CD4-positive, alpha-beta T cell (primary cell): Measurements from ENCODE around the gene ASTN1. TPM values are rescaled to one million over a fixed set of nuclear protein-coding genes. Genes with fewer than 3 reads are reported as not detected.

ENCODE experiments used
- ATAC-seq: fragments of 200-7000 bp; cut with Tn5 transposase; one replicate; pipeline ENCODE4 v1.10.0; 2022; ENCODE audit warnings: mild to moderate bottlenecking; ENCODE audit not compliant: poor library complexity
- CTCF ChIA-PET: fragments of 350-600 bp; sonication (Branson Sonifier 250); formaldehyde crosslinking; loops from one replicate; lab custom pipeline; 2021; ENCODE audit warnings: antibody characterized with exemption, inconsistent platforms; lab: Charles Lee
- POLR2A ChIA-PET: fragments of 350-600 bp; sonication (Branson Sonifier 250); formaldehyde crosslinking; loops from one replicate; lab custom pipeline; 2021; ENCODE audit warnings: antibody characterized with exemption, inconsistent platforms; lab: Charles Lee
- DNase-seq, 14 experiments: peaks; one replicate each; pipeline ENCODE4 v3.0.0-alpha.2; 2013 to 2020; ENCODE audit warnings: mixed read lengths in 2 of 14
- H3K27ac ChIP-seq, 2 donors: one replicate each; pipeline versions ENCODE4 v1.5.1 to v1.7.0; 2013; ENCODE audit warnings: low read length in 2 of 2, low read depth in 1 of 2, mild to moderate bottlenecking in 1 of 2
- H3K27me3 ChIP-seq, 2 experiments: 1 replicate in 1 of 2; 2 replicates in 1 of 2; pipeline versions ENCODE4 v1.6.1 to v1.7.0; 2013; ENCODE audit warnings: low read length in 2 of 2, control low read depth in 1 of 2, mild to moderate bottlenecking in 1 of 2, moderate library complexity in 1 of 2; ENCODE audit not compliant: insufficient read depth in 2 of 2, control insufficient read depth in 1 of 2
- H3K36me3 ChIP-seq: one replicate; pipeline ENCODE4 v1.6.1; 2013; ENCODE audit warnings: low read length, control low read depth; ENCODE audit not compliant: insufficient read depth
- H3K4me1 ChIP-seq: one replicate; pipeline ENCODE4 v1.6.1; 2013; ENCODE audit warnings: low read length, control low read depth; ENCODE audit not compliant: insufficient read depth
- H3K4me3 ChIP-seq: one replicate; pipeline ENCODE4 v1.5.1; 2013; ENCODE audit warnings: mild to moderate bottlenecking, low read length, moderate library complexity
- H3K9me3 ChIP-seq, 2 experiments: 1 replicate in 1 of 2; 2 replicates in 1 of 2; pipeline versions ENCODE4 v1.6.1 to v1.7.0; 2013; ENCODE audit warnings: low read length in 2 of 2, mild to moderate bottlenecking in 2 of 2, control low read depth in 1 of 2, moderate library complexity in 1 of 2; ENCODE audit not compliant: control insufficient read depth in 1 of 2, insufficient read depth in 1 of 2
- H3K27ac Mint-ChIP-seq: one replicate; pipeline ENCODE4 v1.8.0; 2020; ENCODE audit warnings: mixed read lengths
- H3K27me3 Mint-ChIP-seq: one replicate; pipeline ENCODE4 v1.8.0; 2021; ENCODE audit warnings: mixed read lengths
- H3K36me3 Mint-ChIP-seq: one replicate; pipeline ENCODE4 v1.8.0; 2021; ENCODE audit warnings: low read depth, mixed read lengths
- H3K4me1 Mint-ChIP-seq: one replicate; pipeline ENCODE4 v1.8.0; 2021; ENCODE audit warnings: low read depth, mixed read lengths
- H3K4me3 Mint-ChIP-seq: one replicate; pipeline ENCODE4 v1.8.0; 2020; ENCODE audit warnings: mild to moderate bottlenecking, mixed read lengths
- H3K9me3 Mint-ChIP-seq: one replicate; pipeline ENCODE4 v1.8.0; 2020; ENCODE audit warnings: mixed read lengths
- CTCF ChIP-seq: fragments of 200-600 bp; IDR thresholded peaks from one replicate; pipeline ENCODE4 v1.8.0; 2022; ENCODE audit warnings: antibody characterized with exemption, mild to moderate bottlenecking
- intact Hi-C, 2 experiments: fragments of 100-400 bp; cut with DNase I in 1 of 2; cut with micrococcal nuclease in 1 of 2; formaldehyde crosslinking; loops; one replicate each; pipeline versions ENCODE4 v1.15.1 to v1.9.0; 2023 to 2025; cut with DNase I, micrococcal nuclease
- total RNA-seq, 174 experiments: library from RNA in 2 of 174; stranded (reverse) in 2 of 174; gene quantifications; one replicate each; pipeline ENCODE4 v1.2.3 and lab custom pipeline; 2021 to 2026

The ASTN1 gene
- total RNA-seq, 2 experiments from 2014 or later, result not detected

- no peaks in the 10 kb centered on the region for H3K27me3 Mint-ChIP-seq
- intact Hi-C loops, result no loop called here
- Histone ChIP-seq H3K36me3 (no peaks in the 10 kb centered on the region), H3K4me3 (no peak overlapping the region), H3K27me3 (no peaks in the 10 kb centered on the region), H3K27ac (no peak overlapping the region), H3K9me3 (peaks cover 0 to 7% of the 10 kb centered on the region in 2 experiments), H3K4me1 (no peaks in the 10 kb centered on the region)
- H3K9me3 Mint-ChIP-seq, result no peaks in the 10 kb centered on the region
- no peak overlapping the region for H3K27ac Mint-ChIP-seq
- ATAC-seq (no peak), DNase-seq (no peak)
- CTCF ChIA-PET, result no interaction called here
- no peak overlapping the region for H3K4me3 Mint-ChIP-seq
- POLR2A ChIA-PET, result no interaction called here
- H3K4me1 Mint-ChIP-seq, result no peaks in the 10 kb centered on the region
- H3K36me3 Mint-ChIP-seq, result no peaks in the 10 kb centered on the region
- TF ChIP-seq CTCF, result no peak
These were observed 333.4 kb downstream of the ASTN1 start for GRCh38 chr1:176831150-176831549.

- Mint-ChIP-seq H3K36me3 (no peaks in the 10 kb centered on the region), H3K4me1 (no peaks in the 10 kb centered on the region), H3K27me3 (no peaks in the 10 kb centered on the region), H3K9me3 (no peaks in the 10 kb centered on the region), H3K27ac (no peak overlapping the region), H3K4me3 (no peak overlapping the region)
- Histone ChIP-seq H3K36me3 (no peaks in the 10 kb centered on the region), H3K9me3 (peaks cover 0 to 7% of the 10 kb centered on the region in 2 experiments), H3K27me3 (no peaks in the 10 kb centered on the region), H3K4me3 (no peak overlapping the region), H3K4me1 (no peaks in the 10 kb centered on the region), H3K27ac (no peak overlapping the region)
- ChIA-PET POLR2A (no interaction called here), CTCF (no interaction called here)
- intact Hi-C loops, result no loop called here
- no peak for TF ChIP-seq CTCF
- DNase-seq, result no peak
- ATAC-seq, result no peak
These were observed 335.3 kb downstream of the ASTN1 start for GRCh38 chr1:176829261-176829660.

DNA sequence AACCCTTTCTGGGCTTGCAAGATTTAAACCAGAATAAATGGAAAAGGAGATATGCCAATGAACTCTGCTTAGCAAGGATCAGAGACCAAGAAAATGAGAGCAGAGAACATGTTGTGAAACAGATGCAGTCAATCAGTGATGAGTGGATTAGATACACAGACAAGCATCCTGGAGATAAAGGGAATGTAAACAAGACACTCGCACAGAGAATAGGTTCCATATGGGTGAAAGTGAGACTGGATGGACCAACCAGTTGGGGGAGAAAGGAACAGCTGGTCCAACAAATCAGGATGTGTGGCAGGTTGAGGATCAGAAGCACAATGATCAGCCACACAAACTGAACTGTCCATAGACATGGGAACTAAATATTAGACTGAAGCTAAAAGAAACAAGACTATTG is 338.2 kb downstream of the ASTN1 start:
- POLR2A ChIA-PET, result no interaction called here

More for the DNA sequence above, 338.2 kb downstream of the ASTN1 start:
- no peak overlapping the region for H3K4me3 ChIP-seq
- Mint-ChIP-seq H3K27me3 (no peaks in the 10 kb centered on the region), H3K4me3 (no peak overlapping the region), H3K4me1 (no peaks in the 10 kb centered on the region), H3K27ac (no peak overlapping the region), H3K9me3 (no peaks in the 10 kb centered on the region), H3K36me3 (no peaks in the 10 kb centered on the region)
- no peak for TF ChIP-seq CTCF
- DNase-seq (no peak), ATAC-seq (no peak)
- H3K4me1 ChIP-seq, result no peaks in the 10 kb centered on the region
- CTCF ChIA-PET, result no interaction called here
- H3K27ac ChIP-seq, result no peak overlapping the region
- no peaks in the 10 kb centered on the region for H3K36me3 ChIP-seq
- H3K27me3 ChIP-seq, result no peaks in the 10 kb centered on the region
- peaks cover 0 to 7% of the 10 kb centered on the region in 2 experiments for H3K9me3 ChIP-seq
- intact Hi-C loops, result no loop called here
